Cardiac fibroblast (primary cell): Measurements from ENCODE around the gene PROKR2.

Source experiments
- DNase-seq, 2 donors: peaks; one replicate each; pipeline versions ENCODE4 v3.0.0 to v3.0.0-alpha.2; 2010; ENCODE audit warnings: low read depth in 2 of 2
- H3K4me3 ChIP-seq, 2 donors: replicated peaks in 1 of 2; 1 replicate in 1 of 2; 2 replicates in 1 of 2; pipeline ENCODE4 v1.5.1; 2011; ENCODE audit warnings: low read depth in 2 of 2, low read length in 2 of 2, mild to moderate bottlenecking in 2 of 2, moderate library complexity in 1 of 2
- CTCF ChIP-seq: IDR thresholded peaks from one replicate; pipeline ENCODE4 v1.5.1; 2011; ENCODE audit warnings: low read depth, mild to moderate bottlenecking, low read length, inconsistent platforms

The PROKR2 gene

GRCh38 chr20:5328268-5328667 is 11.5 kb upstream of the PROKR2 start:
- peak; percentile 20 to 21 for DNase-seq
- no peak overlapping the region for H3K4me3 ChIP-seq
- TF ChIP-seq CTCF, result no peak

GRCh38 chr20:5327356-5327755 is 10.6 kb upstream of the PROKR2 start:
- no peak for TF ChIP-seq CTCF
- DNase-seq, result no peak
- H3K4me3 ChIP-seq, result no peak overlapping the region

DNA sequence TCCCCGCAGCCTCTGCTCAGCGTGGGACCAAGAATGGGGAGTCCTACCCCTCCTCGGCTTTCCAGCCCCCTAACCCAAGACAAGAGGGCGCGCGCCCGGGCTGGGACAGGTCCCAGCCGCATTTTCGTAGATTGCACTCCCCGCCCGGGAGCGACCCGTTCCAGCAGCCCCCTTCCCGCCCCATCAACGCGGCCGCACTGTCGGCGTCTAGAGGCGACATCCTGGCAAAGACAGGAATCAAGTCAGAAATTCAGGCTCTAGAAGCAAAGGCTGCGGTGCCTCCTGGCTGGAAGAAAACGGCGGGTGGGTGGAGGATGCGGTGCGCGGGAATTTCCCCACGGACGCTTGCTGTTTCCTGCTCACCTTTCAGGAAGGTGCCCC is 957 bp downstream of the PROKR2 start:
- no peak overlapping the region for H3K4me3 ChIP-seq
- TF ChIP-seq CTCF, result no peak
- no peak for DNase-seq

DNA sequence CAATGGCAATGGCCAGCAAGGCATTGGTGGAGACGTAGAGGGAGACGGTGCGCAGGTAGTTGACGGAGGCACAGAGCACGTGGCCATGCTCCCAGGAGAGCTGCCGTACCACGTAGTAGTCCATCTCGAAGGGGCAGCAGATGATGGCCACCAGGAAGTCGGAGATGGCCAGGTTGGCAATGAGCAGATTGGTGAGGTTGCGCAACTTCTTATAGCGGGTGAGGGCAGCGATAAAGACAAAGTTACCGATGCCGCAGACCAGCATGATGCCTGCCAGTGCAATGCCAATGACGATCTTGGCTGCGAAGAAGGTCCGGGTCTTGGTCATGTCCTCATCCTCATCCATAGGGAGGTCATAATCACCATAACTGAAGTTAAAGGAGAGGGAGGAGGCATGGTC is 2.8 kb downstream of the PROKR2 start:
- no peak overlapping the region for H3K4me3 ChIP-seq
- TF ChIP-seq CTCF, result no peak
- no peak for DNase-seq

- no peak for TF ChIP-seq CTCF
- no peak overlapping the region for H3K4me3 ChIP-seq
- DNase-seq, result no peak
Observed at GRCh38 chr20:5312518-5312917, 4.2 kb downstream of the PROKR2 start.

- TF ChIP-seq CTCF, result no peak
- no peak overlapping the region for H3K4me3 ChIP-seq
- peak in 1 of 2 donors; percentile 48 for DNase-seq
Observed at GRCh38 chr20:5309971-5310370, 6.8 kb downstream of the PROKR2 start.

DNA sequence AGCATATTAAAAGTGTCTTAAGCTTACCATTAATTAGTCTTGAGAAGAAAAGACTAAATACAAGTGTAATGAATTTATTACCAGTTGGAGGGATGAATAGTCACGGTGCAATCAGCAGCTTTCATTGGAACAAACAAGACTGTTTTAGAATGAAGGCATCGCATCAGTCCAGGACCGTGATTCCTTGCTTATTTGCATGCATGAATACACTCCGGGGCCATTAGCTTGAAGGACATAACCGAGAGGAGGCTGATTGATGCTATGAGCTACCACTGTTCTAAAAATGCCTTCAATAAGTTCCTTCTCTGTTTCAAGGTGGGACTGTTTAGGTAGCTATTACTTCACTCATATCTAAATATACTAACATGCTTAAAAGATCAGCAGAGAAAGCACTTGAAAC is 17.9 kb downstream of the PROKR2 start:
- no peak for DNase-seq
- H3K4me3 ChIP-seq, result no peak overlapping the region
- TF ChIP-seq CTCF, result no peak
